Measurements from ENCODE around the gene LCAT.
A peak's percentile ranks its signal among the peaks of the same experiment; 100 is the strongest.

LCAT gene

GRCh38 chr16:67943619-67944504 is at the start of gene LCAT:
TSS of gene LCAT (minus strand) at chr16:67944120. CDS start at chr16:67944101, 19 bp downstream.
- no peak for DNase-seq (ENCODE audit: extremely low spot score)
- ChIA-PET POLR2A (interaction anchor here (1.6 kb wide), 1 partner anchor 8 kb away, joined by 10 read pairs; no protein-coding TSS in a partner anchor), CTCF (interaction anchor here (0.7 to 1.3 kb wide), 2 partner anchors 127 to 277 kb away, joined by 3 read pairs; partner anchors contain the start of genes C16orf86 and ENKD1)
- TF ChIP-seq SP1 (IDR thresholded peaks at IDR 0.05) (no peak), ARNT (IDR thresholded peaks at IDR 0.05) (no peak), FOXK2 (IDR thresholded peaks at IDR 0.05) (no peak), PKNOX1 (IDR thresholded peaks at IDR 0.05) (no peak), L3MBTL2 (conservative IDR thresholded peaks at IDR 0.05) (no peak), CTBP1 (IDR thresholded peaks at IDR 0.05; ENCODE audit: borderline replicate concordance) (no peak), FOXM1 (IDR thresholded peaks at IDR 0.05; ENCODE audit: borderline replicate concordance) (no peak), ELF4 (IDR thresholded peaks at IDR 0.05) (no peak), HDGF (IDR thresholded peaks at IDR 0.05; ENCODE audit: borderline replicate concordance) (no peak), BHLHE40 (IDR thresholded peaks at IDR 0.05; ENCODE audit: borderline replicate concordance) (no peak)

- ChIA-PET CTCF (no interaction called here), POLR2A (interaction anchor here (2.4 kb wide), 1 partner anchor 58 kb away, joined by 6 read pairs; no protein-coding TSS in a partner anchor)
- no peak for TF ChIP-seq FOXA1 (IDR thresholded peaks at IDR 0.05)
- no peak for TF ChIP-seq HDGF (IDR thresholded peaks at IDR 0.05; ENCODE audit: borderline replicate concordance)
- TF ChIP-seq L3MBTL2 (conservative IDR thresholded peaks at IDR 0.05): peak; percentile 79
- TF ChIP-seq FOXK2 (IDR thresholded peaks at IDR 0.05): no peak
- peak; percentile 91 for DNase-seq (ENCODE audit: extremely low spot score)
These were observed 49.5 kb upstream of the LCAT start for GRCh38 chr16:67993207-67994039.

GRCh38 chr16:67992661-67993206 is 48.8 kb upstream of the LCAT start:
- no peak for TF ChIP-seq SP1 (IDR thresholded peaks at IDR 0.05)
- no peak for TF ChIP-seq CTBP1 (IDR thresholded peaks at IDR 0.05; ENCODE audit: borderline replicate concordance)
- no peak for TF ChIP-seq FOXA1 (IDR thresholded peaks at IDR 0.05)
- TF ChIP-seq NFRKB (IDR thresholded peaks at IDR 0.05): no peak
- TF ChIP-seq L3MBTL2 (conservative IDR thresholded peaks at IDR 0.05): no peak
- TF ChIP-seq ELF4 (IDR thresholded peaks at IDR 0.05): no peak
- TF ChIP-seq LEF1 (IDR thresholded peaks at IDR 0.05; ENCODE audit: borderline replicate concordance): no peak
- TF ChIP-seq ZNF384 (IDR thresholded peaks at IDR 0.05): no peak
- TF ChIP-seq TARDBP (IDR thresholded peaks at IDR 0.05): no peak
- TF ChIP-seq FOXK2 (IDR thresholded peaks at IDR 0.05): no peak
- TF ChIP-seq SUZ12 (IDR thresholded peaks at IDR 0.05): no peak
- TF ChIP-seq HDGF (IDR thresholded peaks at IDR 0.05; ENCODE audit: borderline replicate concordance): no peak
- no peak for TF ChIP-seq ARNT (IDR thresholded peaks at IDR 0.05)
- TF ChIP-seq PKNOX1 (IDR thresholded peaks at IDR 0.05): no peak
- TF ChIP-seq BHLHE40 (IDR thresholded peaks at IDR 0.05; ENCODE audit: borderline replicate concordance): no peak
- CTCF ChIA-PET: no interaction called here
- DNase-seq (ENCODE audit: extremely low spot score): no peak
- POLR2A ChIA-PET: interaction anchor here (2.1 kb wide), 1 partner anchor 30 kb away, joined by 6 read pairs; the partner anchor contains the start of genes DDX28 and DUS2

- TF ChIP-seq HDGF (IDR thresholded peaks at IDR 0.05; ENCODE audit: borderline replicate concordance): no peak
- no peak for DNase-seq (ENCODE audit: extremely low spot score)
- ChIA-PET CTCF (interaction anchor here (1.0 kb wide), 1 partner anchor 12 kb away, joined by 3 read pairs; no protein-coding TSS in a partner anchor), POLR2A (no interaction called here)
These were observed 46.1 kb upstream of the LCAT start for GRCh38 chr16:67990018-67990386.

GRCh38 chr16:67989322-67990017 is 45.5 kb upstream of the LCAT start:
- ChIA-PET POLR2A (no interaction called here), CTCF (interaction anchor here (1.0 kb wide), 1 partner anchor 12 kb away, joined by 3 read pairs; no protein-coding TSS in a partner anchor)
- no peak for DNase-seq (ENCODE audit: extremely low spot score)
- no peak for TF ChIP-seq ARNT (IDR thresholded peaks at IDR 0.05)
- no peak for TF ChIP-seq SP1 (IDR thresholded peaks at IDR 0.05)
- no peak for TF ChIP-seq LEF1 (IDR thresholded peaks at IDR 0.05; ENCODE audit: borderline replicate concordance)
- no peak for TF ChIP-seq TARDBP (IDR thresholded peaks at IDR 0.05)
- TF ChIP-seq L3MBTL2 (conservative IDR thresholded peaks at IDR 0.05): no peak
- no peak for TF ChIP-seq HDGF (IDR thresholded peaks at IDR 0.05; ENCODE audit: borderline replicate concordance)
- TF ChIP-seq NFRKB (IDR thresholded peaks at IDR 0.05): no peak
- no peak for TF ChIP-seq SUZ12 (IDR thresholded peaks at IDR 0.05)
- TF ChIP-seq CTBP1 (IDR thresholded peaks at IDR 0.05; ENCODE audit: borderline replicate concordance): no peak
- TF ChIP-seq BHLHE40 (IDR thresholded peaks at IDR 0.05; ENCODE audit: borderline replicate concordance): no peak

GRCh38 chr16:67988675-67989074 is 44.8 kb upstream of the LCAT start:
- TF ChIP-seq SUZ12 (IDR thresholded peaks at IDR 0.05) (no peak), FOXM1 (IDR thresholded peaks at IDR 0.05; ENCODE audit: borderline replicate concordance) (no peak), CTBP1 (IDR thresholded peaks at IDR 0.05; ENCODE audit: borderline replicate concordance) (no peak)
- POLR2A ChIA-PET: interaction anchor here (1.2 kb wide), 1 partner anchor 51 kb away, joined by 4 read pairs; no protein-coding TSS in a partner anchor
- CTCF ChIA-PET: no interaction called here
- no peak for DNase-seq (ENCODE audit: extremely low spot score)
